SK-N-SH treated with all-trans-retinoic acid at 6 μM for 48 hours (cell line): ENCODE data around the gene RXRG.

Source experiments
- ARNTL ChIP-seq: fragments of 450-650 bp; formaldehyde crosslinking; IDR thresholded peaks from 2 replicates; pipeline ENCODE4 v1.5.0; 2020; ENCODE audit warnings: low read depth, mild to moderate bottlenecking, moderate library complexity, borderline replicate concordance
- CREB5 ChIP-seq: fragments of 250-450 bp; sonication (Bioruptor Pico); IDR thresholded peaks from 2 replicates; pipeline ENCODE4 v1.5.1; 2020; ENCODE audit warnings: low read depth, mild to moderate bottlenecking, moderate library complexity
- CSDC2 ChIP-seq: fragments of 250-450 bp; sonication (Bioruptor Pico); IDR thresholded peaks from 2 replicates; pipeline ENCODE4 v1.5.0; 2020; ENCODE audit warnings: mild to moderate bottlenecking, moderate library complexity
- ISL1 ChIP-seq: fragments of 250-450 bp; sonication (Bioruptor Pico); IDR thresholded peaks from 2 replicates; pipeline ENCODE4 v2.1.2; 2022; ENCODE audit warnings: mild to moderate bottlenecking, moderate library complexity
- PATZ1 ChIP-seq: fragments of 250-450 bp; sonication (Bioruptor Pico); IDR thresholded peaks from 2 replicates; pipeline ENCODE4 v1.8.0; 2020; ENCODE audit warnings: mild to moderate bottlenecking, moderate library complexity, borderline replicate concordance
- POU6F1 ChIP-seq: fragments of 250-450 bp; sonication (Bioruptor Pico); IDR thresholded peaks from 2 replicates; pipeline ENCODE4 v1.8.0; 2021; ENCODE audit warnings: low read depth, mild to moderate bottlenecking, moderate library complexity, borderline replicate concordance
- PPARA ChIP-seq: fragments of 250-450 bp; sonication (Bioruptor Pico); IDR thresholded peaks from 2 replicates; pipeline ENCODE4 v1.5.0; 2020; ENCODE audit warnings: mild to moderate bottlenecking, borderline replicate concordance
- RARB ChIP-seq: fragments of 250-450 bp; sonication (Bioruptor Pico); IDR thresholded peaks from 2 replicates; pipeline ENCODE4 v1.8.0; 2021; ENCODE audit warnings: mild to moderate bottlenecking, moderate library complexity
- SNAI2 ChIP-seq: fragments of 250-450 bp; sonication (Bioruptor Pico); IDR thresholded peaks from 2 replicates; pipeline ENCODE4 v1.5.0; 2020; ENCODE audit warnings: mild to moderate bottlenecking, moderate library complexity
- TOX ChIP-seq: fragments of 250-450 bp; sonication (Bioruptor Pico); IDR thresholded peaks from 2 replicates; pipeline ENCODE4 v1.8.0; 2021; ENCODE audit warnings: mild to moderate bottlenecking, moderate library complexity, borderline replicate concordance
- TSHZ2 ChIP-seq: fragments of 250-450 bp; sonication (Bioruptor Pico); IDR thresholded peaks from 2 replicates; pipeline ENCODE4 v1.5.0; 2020; ENCODE audit warnings: mild to moderate bottlenecking, moderate library complexity
- ZC3H10 ChIP-seq: fragments of 250-450 bp; sonication (Bioruptor Pico); IDR thresholded peaks from 2 replicates; pipeline ENCODE4 v1.5.1; 2021; ENCODE audit warnings: mild to moderate bottlenecking, moderate library complexity
- ZFP30 ChIP-seq: fragments of 450-650 bp; formaldehyde crosslinking; IDR thresholded peaks from 2 replicates; pipeline ENCODE4 v1.5.0; 2022; ENCODE audit warnings: mild to moderate bottlenecking, moderate library complexity

GRCh38 chr1:165409657-165410358 is 35.1 kb downstream of the RXRG start:
- no peak for TF ChIP-seq SNAI2 (CRISPR knock-in tag)
- TF ChIP-seq PPARA (CRISPR knock-in tag) = no peak
- TF ChIP-seq CREB5 (CRISPR knock-in tag) = no peak
- no peak for TF ChIP-seq CSDC2 (CRISPR knock-in tag)
- TF ChIP-seq TSHZ2 (CRISPR knock-in tag) = no peak
- TF ChIP-seq ZFP30 (CRISPR knock-in tag) = no peak
- TF ChIP-seq RARB (CRISPR knock-in tag) = no peak
- no peak for TF ChIP-seq PATZ1
- TF ChIP-seq ARNTL (CRISPR knock-in tag) = no peak
- no peak for TF ChIP-seq POU6F1 (CRISPR knock-in tag)
- TF ChIP-seq ISL1 = no peak
- no peak for TF ChIP-seq TOX
- TF ChIP-seq ZC3H10 (CRISPR knock-in tag) = no peak
